ENCODE measurements around the gene PTPN9. TPM values are rescaled to one million over a fixed set of nuclear protein-coding genes. Genes with fewer than 3 reads are reported as not detected.

Gene PTPN9
- total RNA-seq, 2 experiments from 2014 or later = 12.3 to 12.9 TPM

GRCh38 chr15:75620058-75620820 is 41.1 kb upstream of the PTPN9 start:
- ChIA-PET CTCF (interaction anchor here (0.9 to 1.7 kb wide), 4 partner anchors 13 to 88 kb away, joined by 3 read pairs; partner anchors contain the start of gene SNX33), POLR2A (interaction anchor here (0.6 to 1.5 kb wide), 4 partner anchors 14 to 73 kb away, joined by 3 to 4 read pairs (median 3); no protein-coding TSS in a partner anchor)
- intact Hi-C loops (cut with micrococcal nuclease) = no loop called here
- H3K27me3 Mint-ChIP-seq = no peaks in the 10 kb centered on the region
- peaks cover 39% of the 10 kb centered on the region for H3K4me1 Mint-ChIP-seq (ENCODE audit: low read depth)
- no peak for ATAC-seq
- peaks cover 37% of the 10 kb centered on the region for H3K36me3 Mint-ChIP-seq (ENCODE audit: low read depth)
- H3K4me3 Mint-ChIP-seq = no peak overlapping the region
- H3K27ac Mint-ChIP-seq = peak overlapping the region; percentile 88
- no peaks in the 10 kb centered on the region for H3K9me3 Mint-ChIP-seq
- DNase-seq = no peak
- TF ChIP-seq, protein P1, sequence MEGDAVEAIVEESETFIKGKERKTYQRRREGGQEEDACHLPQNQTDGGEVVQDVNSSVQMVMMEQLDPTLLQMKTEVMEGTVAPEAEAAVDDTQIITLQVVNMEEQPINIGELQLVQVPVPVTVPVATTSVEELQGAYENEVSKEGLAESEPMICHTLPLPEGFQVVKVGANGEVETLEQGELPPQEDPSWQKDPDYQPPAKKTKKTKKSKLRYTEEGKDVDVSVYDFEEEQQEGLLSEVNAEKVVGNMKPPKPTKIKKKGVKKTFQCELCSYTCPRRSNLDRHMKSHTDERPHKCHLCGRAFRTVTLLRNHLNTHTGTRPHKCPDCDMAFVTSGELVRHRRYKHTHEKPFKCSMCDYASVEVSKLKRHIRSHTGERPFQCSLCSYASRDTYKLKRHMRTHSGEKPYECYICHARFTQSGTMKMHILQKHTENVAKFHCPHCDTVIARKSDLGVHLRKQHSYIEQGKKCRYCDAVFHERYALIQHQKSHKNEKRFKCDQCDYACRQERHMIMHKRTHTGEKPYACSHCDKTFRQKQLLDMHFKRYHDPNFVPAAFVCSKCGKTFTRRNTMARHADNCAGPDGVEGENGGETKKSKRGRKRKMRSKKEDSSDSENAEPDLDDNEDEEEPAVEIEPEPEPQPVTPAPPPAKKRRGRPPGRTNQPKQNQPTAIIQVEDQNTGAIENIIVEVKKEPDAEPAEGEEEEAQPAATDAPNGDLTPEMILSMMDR (IDR thresholded peaks at IDR 0.05) = no peak

- TF ChIP-seq, protein P1 (IDR thresholded peaks at IDR 0.05) = no peak
Observed at GRCh38 chr15:75616766-75617165, 37.7 kb upstream of the PTPN9 start.

GRCh38 chr15:75606711-75607699 is 27.9 kb upstream of the PTPN9 start:
- intact Hi-C loops (cut with micrococcal nuclease) = no loop called here
- H3K4me1 Mint-ChIP-seq (ENCODE audit: low read depth) = peaks cover 39% of the 10 kb centered on the region
- H3K27ac Mint-ChIP-seq = peak overlapping the region; percentile 89
- ChIA-PET POLR2A (interaction anchor here (0.6 to 2.6 kb wide), 6 partner anchors 9 to 153 kb away, joined by 3 to 14 read pairs (median 4); partner anchors contain the start of genes IMP3 and SNUPN), CTCF (interaction anchor here (0.7 to 1.8 kb wide), 6 partner anchors 10 to 28 kb away, joined by 3 to 13 read pairs (median 4); partner anchors contain the start of genes PTPN9 and SNUPN)
- peak overlapping the region; percentile 12 for H3K4me3 Mint-ChIP-seq
- TF ChIP-seq, protein P1 (IDR thresholded peaks at IDR 0.05) = no peak
- peaks cover 50% of the 10 kb centered on the region for H3K36me3 Mint-ChIP-seq (ENCODE audit: low read depth)
- peak; percentile 81 for ATAC-seq
- H3K27me3 Mint-ChIP-seq = no peaks in the 10 kb centered on the region
- no peaks in the 10 kb centered on the region for H3K9me3 Mint-ChIP-seq
- peak; percentile 62 for DNase-seq

More at GRCh38 chr15:75616766-75617165, 37.7 kb upstream of the PTPN9 start:
- ATAC-seq = no peak
- intact Hi-C loops (cut with micrococcal nuclease) = no loop called here
- DNase-seq = no peak
- CTCF ChIA-PET = interaction anchor here (0.9 to 1.2 kb wide), 2 partner anchors 19 to 38 kb away, joined by 3 read pairs; partner anchors contain the start of gene PTPN9
- no peaks in the 10 kb centered on the region for H3K27me3 Mint-ChIP-seq
- no peak overlapping the region for H3K4me3 Mint-ChIP-seq
- H3K27ac Mint-ChIP-seq = peak overlapping the region; percentile 4
- H3K9me3 Mint-ChIP-seq = no peaks in the 10 kb centered on the region
- peaks cover 25% of the 10 kb centered on the region for H3K4me1 Mint-ChIP-seq (ENCODE audit: low read depth)
- peaks cover 45% of the 10 kb centered on the region for H3K36me3 Mint-ChIP-seq (ENCODE audit: low read depth)
- POLR2A ChIA-PET = interaction anchor here (2.5 kb wide), 1 partner anchor 20 kb away, joined by 9 read pairs; no protein-coding TSS in a partner anchor

- H3K4me1 Mint-ChIP-seq (ENCODE audit: low read depth) = peaks cover 39% of the 10 kb centered on the region
- ChIA-PET CTCF (interaction anchor here (0.7 to 1.3 kb wide), 4 partner anchors 9 to 41 kb away, joined by 3 to 4 read pairs (median 4); partner anchors contain the start of genes PTPN9 and SNX33), POLR2A (interaction anchor here (1.3 to 2.6 kb wide), 5 partner anchors 8 to 152 kb away, joined by 3 to 14 read pairs (median 4); partner anchors contain the start of gene IMP3)
- peak overlapping the region; percentile 2 for H3K4me3 Mint-ChIP-seq
- H3K9me3 Mint-ChIP-seq = no peaks in the 10 kb centered on the region
- intact Hi-C loops (cut with micrococcal nuclease) = no loop called here
- peaks cover 57% of the 10 kb centered on the region for H3K36me3 Mint-ChIP-seq (ENCODE audit: low read depth)
- TF ChIP-seq, protein P1 (IDR thresholded peaks at IDR 0.05) = no peak
- DNase-seq (no peak), ATAC-seq (no peak)
- no peaks in the 10 kb centered on the region for H3K27me3 Mint-ChIP-seq
- peak overlapping the region; percentile 89 for H3K27ac Mint-ChIP-seq
Observed at GRCh38 chr15:75606026-75606425, 26.9 kb upstream of the PTPN9 start.

Measured in activated CD8-positive, alpha-beta T cell treated with anti-CD3 and anti-CD28 coated beads for 36 hours (primary cell).